22Rv1 (cell line): Measurements from ENCODE around the gene TSPAN1.

Experiments
- H3K27ac ChIP-seq: fragments of 450-650 bp; 2 replicates; pipeline ENCODE4 v1.5.1; 2017
- ZFX ChIP-seq: fragments of 450-650 bp; IDR thresholded peaks from 2 replicates; pipeline ENCODE4 v1.6.1; 2017; ENCODE audit warnings: antibody characterized with exemption, borderline replicate concordance
- TF ChIP-seq, protein P1 (sequence below): fragments of 450-650 bp; IDR thresholded peaks from 2 replicates; pipeline ENCODE4 v1.5.1; 2017; ENCODE audit warnings: mild to moderate bottlenecking

TSPAN1 gene

DNA sequence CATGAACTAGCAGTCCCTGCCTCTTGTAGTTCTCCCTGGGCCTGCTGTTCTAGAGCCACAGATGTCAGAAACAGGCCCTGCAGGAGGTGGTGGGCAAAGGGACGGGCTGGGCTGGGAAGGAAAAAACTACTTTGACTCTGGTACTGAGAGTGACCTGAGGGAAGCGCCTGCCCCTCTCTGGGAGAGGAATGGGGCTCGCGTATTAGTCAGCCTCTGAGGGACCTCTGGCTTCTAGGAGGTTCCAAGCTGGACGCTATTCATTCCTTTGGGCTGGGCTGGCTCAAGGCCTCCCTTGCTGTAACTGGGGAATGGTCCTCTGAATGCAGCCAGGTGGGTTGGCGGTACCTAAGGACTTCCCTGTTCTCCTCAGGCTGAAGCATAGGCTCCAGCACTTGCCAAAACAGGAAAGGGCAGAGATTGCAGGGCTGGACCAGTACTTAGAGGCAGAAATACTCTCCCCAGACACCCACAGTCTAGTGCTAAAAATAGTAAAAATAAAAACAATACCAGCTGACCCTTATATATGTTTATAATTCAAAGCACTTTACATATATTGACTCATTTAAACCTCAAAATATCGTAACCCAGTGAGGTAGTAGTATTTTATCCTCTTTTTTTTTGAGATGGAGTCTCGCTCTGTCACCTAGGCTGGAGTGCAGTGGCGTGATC lies 16.3 kb downstream of the TSPAN1 start:
- peak overlapping the region; percentile 99 for H3K27ac ChIP-seq
- no peak for TF ChIP-seq ZFX
- TF ChIP-seq, protein P1, sequence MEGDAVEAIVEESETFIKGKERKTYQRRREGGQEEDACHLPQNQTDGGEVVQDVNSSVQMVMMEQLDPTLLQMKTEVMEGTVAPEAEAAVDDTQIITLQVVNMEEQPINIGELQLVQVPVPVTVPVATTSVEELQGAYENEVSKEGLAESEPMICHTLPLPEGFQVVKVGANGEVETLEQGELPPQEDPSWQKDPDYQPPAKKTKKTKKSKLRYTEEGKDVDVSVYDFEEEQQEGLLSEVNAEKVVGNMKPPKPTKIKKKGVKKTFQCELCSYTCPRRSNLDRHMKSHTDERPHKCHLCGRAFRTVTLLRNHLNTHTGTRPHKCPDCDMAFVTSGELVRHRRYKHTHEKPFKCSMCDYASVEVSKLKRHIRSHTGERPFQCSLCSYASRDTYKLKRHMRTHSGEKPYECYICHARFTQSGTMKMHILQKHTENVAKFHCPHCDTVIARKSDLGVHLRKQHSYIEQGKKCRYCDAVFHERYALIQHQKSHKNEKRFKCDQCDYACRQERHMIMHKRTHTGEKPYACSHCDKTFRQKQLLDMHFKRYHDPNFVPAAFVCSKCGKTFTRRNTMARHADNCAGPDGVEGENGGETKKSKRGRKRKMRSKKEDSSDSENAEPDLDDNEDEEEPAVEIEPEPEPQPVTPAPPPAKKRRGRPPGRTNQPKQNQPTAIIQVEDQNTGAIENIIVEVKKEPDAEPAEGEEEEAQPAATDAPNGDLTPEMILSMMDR: no peak

DNA sequence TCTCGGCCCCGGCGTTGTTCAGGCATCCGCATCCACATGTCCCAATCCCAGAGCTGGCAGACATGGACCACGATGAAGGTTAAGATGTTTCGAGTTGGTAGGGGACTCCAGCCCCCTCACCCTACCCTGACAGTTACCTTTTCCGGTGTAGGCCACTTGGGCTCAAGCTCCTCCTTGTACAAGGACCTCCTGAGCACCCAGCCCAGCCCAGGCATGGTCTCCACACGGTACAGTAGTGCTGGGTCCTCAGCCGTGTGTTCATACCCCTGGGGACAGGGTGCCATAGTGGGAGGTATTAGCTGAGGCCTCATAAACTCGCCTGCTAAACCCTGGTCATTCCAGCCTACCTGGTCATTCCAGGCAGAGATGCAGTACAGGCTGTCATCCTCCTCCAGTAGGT lies 17.3 kb downstream of the TSPAN1 start:
- H3K27ac ChIP-seq: no peak overlapping the region
- TF ChIP-seq ZFX: no peak
- TF ChIP-seq, protein P1: no peak

DNA sequence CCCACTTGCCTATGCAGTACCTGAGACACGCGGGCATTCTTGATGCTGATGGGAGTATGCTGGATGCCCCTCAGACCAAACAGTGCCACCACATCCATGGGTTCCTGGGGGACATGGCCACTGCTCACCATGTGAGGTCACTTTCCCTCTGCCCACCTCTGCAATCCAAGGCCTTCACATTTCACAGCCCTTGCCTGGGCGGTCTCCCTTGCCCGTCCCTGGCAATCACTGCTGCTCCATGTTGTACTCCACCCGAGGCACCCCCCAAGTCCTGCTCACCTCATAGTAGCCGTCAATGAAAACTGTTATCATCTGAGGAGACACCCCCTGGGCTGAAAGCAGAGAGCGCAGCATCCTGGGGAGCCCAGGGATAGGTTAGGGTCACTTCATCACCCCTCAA lies 18.4 kb downstream of the TSPAN1 start:
- TF ChIP-seq, protein P1: no peak
- TF ChIP-seq ZFX: no peak
- H3K27ac ChIP-seq: no peak overlapping the region

DNA sequence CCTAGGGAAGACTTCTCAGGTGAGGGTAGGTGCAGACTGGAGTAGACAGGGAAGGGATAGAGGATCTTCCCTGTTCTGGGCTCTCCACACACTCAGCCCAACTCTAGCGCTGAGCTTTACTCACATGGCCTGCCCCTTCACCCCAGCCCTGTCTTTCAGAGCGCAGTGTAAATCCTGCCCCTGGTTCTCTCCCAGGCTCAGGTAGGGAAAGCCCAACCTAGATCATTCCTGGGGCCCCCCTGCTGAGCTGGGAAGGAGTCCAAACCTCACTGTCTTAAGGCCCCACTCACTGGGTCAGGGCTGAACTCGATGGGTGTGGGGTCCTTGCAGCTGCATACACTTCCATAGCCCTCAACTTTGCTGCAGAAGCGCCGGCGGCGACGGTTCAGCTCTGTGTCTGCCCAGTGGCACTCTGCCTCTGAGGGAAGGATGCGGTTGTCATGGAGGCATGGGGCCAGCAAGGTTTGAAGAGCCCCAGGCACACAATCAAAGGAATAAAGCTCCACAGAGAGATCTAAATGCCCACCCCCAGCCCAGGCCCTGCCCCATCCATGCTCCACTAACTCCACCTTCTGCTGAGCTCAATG lies 19.2 kb downstream of the TSPAN1 start:
- peak overlapping the region; percentile 22; the same call in 1 of the 2 replicates for H3K27ac ChIP-seq
- TF ChIP-seq, protein P1: no peak
- no peak for TF ChIP-seq ZFX

DNA sequence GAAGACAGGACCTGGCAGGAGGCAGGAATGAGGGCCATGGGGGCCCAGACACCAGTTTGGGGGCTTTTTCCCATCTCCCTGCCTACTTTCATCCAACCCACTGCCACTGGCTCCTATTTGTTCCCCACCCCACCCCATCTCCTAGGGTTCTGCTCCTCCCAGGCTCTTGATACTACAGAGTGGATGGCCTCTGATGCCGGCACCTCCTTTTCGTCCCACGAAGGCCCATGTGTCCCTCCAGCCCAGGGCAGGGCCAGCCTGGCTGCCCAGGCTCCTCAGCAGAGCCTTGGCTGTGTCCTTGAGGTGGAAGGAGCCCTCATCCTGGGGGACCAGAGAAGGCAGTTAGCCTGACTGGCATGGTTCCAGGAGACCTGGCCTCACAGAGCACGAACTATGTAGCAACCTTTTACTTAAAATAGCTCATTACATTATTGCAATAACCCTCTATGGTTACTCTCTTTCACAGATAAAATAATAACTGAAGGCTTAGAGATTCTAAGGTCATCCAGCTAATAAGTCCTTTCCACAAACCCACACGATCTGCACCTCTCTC lies 19.8 kb downstream of the TSPAN1 start:
- H3K27ac ChIP-seq: peak overlapping the region; percentile 22
- TF ChIP-seq, protein P1: no peak
- no peak for TF ChIP-seq ZFX

DNA sequence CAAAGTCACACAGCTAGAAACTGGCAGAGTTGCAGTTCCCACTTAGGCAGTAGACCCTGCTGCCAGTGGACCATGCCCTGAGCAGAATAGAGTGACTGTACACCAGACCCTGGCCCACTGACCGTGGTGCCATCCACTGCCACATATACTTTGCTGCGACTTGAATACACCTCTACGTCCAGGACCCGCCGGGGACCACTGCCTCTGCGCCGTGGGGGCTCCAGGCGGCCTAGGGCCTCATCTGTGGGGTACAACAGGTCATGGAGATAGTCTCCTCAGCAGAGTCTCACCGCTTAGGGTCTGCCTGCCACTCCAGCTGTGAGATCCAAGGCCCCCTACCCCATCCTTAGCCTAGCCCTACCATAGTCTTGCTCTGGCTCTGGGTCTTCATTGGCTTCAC lies 21.7 kb downstream of the TSPAN1 start:
- peak overlapping the region; percentile 75 for H3K27ac ChIP-seq
- TF ChIP-seq, protein P1: no peak
- TF ChIP-seq ZFX: no peak

DNA sequence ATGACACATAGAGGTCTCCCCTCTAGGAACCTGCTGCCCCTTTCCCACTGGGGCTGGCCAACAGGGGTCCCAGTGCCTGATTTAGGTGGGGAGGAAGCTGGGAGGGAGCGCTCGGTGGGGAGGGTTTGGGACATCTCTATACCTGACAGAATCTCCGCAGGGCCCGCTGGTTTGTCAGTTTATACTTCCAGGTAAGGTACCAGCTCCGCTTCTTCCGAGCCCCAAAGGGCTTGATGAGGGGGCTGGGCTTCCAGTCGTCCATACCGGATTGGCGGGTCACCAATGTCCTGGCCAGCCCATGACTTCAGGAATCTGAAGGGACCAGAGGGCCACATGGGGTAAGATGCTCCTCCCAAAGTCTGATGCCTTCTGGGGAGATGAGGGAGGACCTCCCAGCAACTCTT lies 22.7 kb downstream of the TSPAN1 start:
- TF ChIP-seq, protein P1: no peak
- TF ChIP-seq ZFX: no peak
- H3K27ac ChIP-seq: peak overlapping the region; percentile 75
